SK-N-SH (cell line): ENCODE measurements around the gene MYO18A. TPM values are rescaled to one million over a fixed set of nuclear protein-coding genes. Genes with fewer than 3 reads are reported as not detected.

Experiments used
- CTCF ChIA-PET: fragments of 300-600, 350-600 bp; formaldehyde crosslinking; extraction: SDS; loops from one replicate; lab custom pipeline; 2021; lab: Yijun Ruan, JAX
- POLR2A ChIA-PET: fragments of 350-600 bp; sonication (Branson Sonifier 250); formaldehyde crosslinking; extraction: SDS; loops from one replicate; lab custom pipeline; 2020; ENCODE audit warnings: antibody characterized with exemption, inconsistent platforms; lab: Yijun Ruan, JAX
- DNase-seq: peaks from one replicate; pipeline ENCODE4 v3.0.0; 2012
- H2AFZ ChIP-seq: fragments of 200-600 bp; sonication (generic); 2 replicates; pipeline ENCODE4 v1.8.1; 2016; ENCODE audit warnings: antibody characterized with exemption, mild to moderate bottlenecking, low read depth
- H3F3A ChIP-seq: fragments of 200-600 bp; sonication (generic); replicated peaks from 2 replicates; pipeline ENCODE3; 2016; ENCODE audit warnings: antibody characterized with exemption, mild to moderate bottlenecking; ENCODE audit not compliant: insufficient read depth
- H3K27ac ChIP-seq, 2 experiments: fragments of 200-500 bp in 1 of 2; fragments of 200-600 bp in 1 of 2; sonication (Bioruptor generic) in 1 of 2; sonication (generic), shearing (Covaris generic) in 1 of 2; 2 replicates each; pipeline versions ENCODE4 v1.5.1 to v1.6.1; 2014 to 2016; ENCODE audit warnings: low read depth in 2 of 2, inconsistent platforms in 1 of 2, low read length in 1 of 2, mild to moderate bottlenecking in 1 of 2, mixed read lengths in 1 of 2
- H3K27me3 ChIP-seq: fragments of 200-600 bp; sonication (generic), shearing (Covaris generic); 2 replicates; pipeline ENCODE4 v1.6.1; 2016; ENCODE audit warnings: mixed run types; ENCODE audit not compliant: insufficient read depth
- H3K36me3 ChIP-seq, 2 experiments: fragments of 200-500 bp in 1 of 2; fragments of 200-600 bp in 1 of 2; sonication (Bioruptor generic) in 1 of 2; sonication (generic) in 1 of 2; replicated peaks in 1 of 2; 2 replicates each; pipeline versions ENCODE3 to v1.5.1; 2014 to 2016; ENCODE audit warnings: low read length in 1 of 2, mild to moderate bottlenecking in 1 of 2; ENCODE audit not compliant: insufficient read depth in 2 of 2, control insufficient read depth in 1 of 2
- H3K4me1 ChIP-seq, 2 experiments: fragments of 200-500 bp in 1 of 2; fragments of 200-600 bp in 1 of 2; sonication (Bioruptor generic) in 1 of 2; sonication (generic), shearing (Covaris generic) in 1 of 2; 2 replicates each; pipeline versions ENCODE4 v1.5.1 to v1.6.1; 2014 to 2016; ENCODE audit warnings: low read depth in 1 of 2, low read length in 1 of 2, mixed run types in 1 of 2; ENCODE audit not compliant: insufficient read depth in 2 of 2, control insufficient read depth in 1 of 2
- H3K4me2 ChIP-seq: fragments of 200-600 bp; sonication (generic), shearing (Covaris generic); 2 replicates; pipeline ENCODE4 v1.6.1; 2017; ENCODE audit warnings: mixed run types
- H3K4me3 ChIP-seq, 2 experiments: fragments of 200-500 bp in 1 of 2; fragments of 200-600 bp in 1 of 2; sonication (Bioruptor generic) in 1 of 2; sonication (generic), shearing (Covaris generic) in 1 of 2; 2 replicates each; pipeline versions ENCODE4 v1.5.1 to v1.8.1; 2014 to 2016; ENCODE audit warnings: low read depth in 2 of 2, inconsistent platforms in 1 of 2, low read length in 1 of 2, mild to moderate bottlenecking in 1 of 2, mixed read lengths in 1 of 2, moderate library complexity in 1 of 2
- H3K79me2 ChIP-seq: fragments of 200-600 bp; sonication (generic); 2 replicates; pipeline ENCODE4 v1.8.1; 2017; ENCODE audit warnings: mild to moderate bottlenecking; ENCODE audit not compliant: insufficient read depth
- H3K9ac ChIP-seq: fragments of 200-600 bp; sonication (generic); 2 replicates; pipeline ENCODE4 v1.6.1; 2017; ENCODE audit warnings: mixed run types
- H3K9me2 ChIP-seq: fragments of 200-600 bp; sonication (generic); 2 replicates; pipeline ENCODE4 v1.6.1; 2017; ENCODE audit warnings: mixed run types
- H3K9me3 ChIP-seq: fragments of 200-600 bp; sonication (generic); 2 replicates; pipeline ENCODE4 v1.6.1; 2017; ENCODE audit warnings: mixed run types, mild to moderate bottlenecking, moderate library complexity
- H4K20me1 ChIP-seq: fragments of 200-600 bp; sonication (generic); 2 replicates; pipeline ENCODE4 v1.6.1; 2017; ENCODE audit warnings: mild to moderate bottlenecking, mixed run types; ENCODE audit not compliant: insufficient read depth
- CHD2 ChIP-seq: fragments of 150-350 bp; IDR thresholded peaks from 2 replicates; pipeline ENCODE4 v1.6.1; 2018; ENCODE audit warnings: low read length; ENCODE audit not compliant: partially characterized antibody
- ELF1 ChIP-seq: IDR thresholded peaks from 2 replicates; pipeline ENCODE4 v1.4.0; 2012
- EP300 ChIP-seq, 2 experiments: IDR thresholded peaks; 2 replicates each; pipeline versions ENCODE4 v1.4.0 to v1.6.1; 2012; ENCODE audit warnings: borderline replicate concordance in 1 of 2, low read depth in 1 of 2, low read length in 1 of 2
- EZH2phosphoT487 ChIP-seq: fragments of 200-600 bp; sonication (generic); IDR thresholded peaks from 2 replicates; pipeline ENCODE4 v1.6.1; 2017; ENCODE audit warnings: low read depth, mixed run types, mild to moderate bottlenecking, antibody characterized with exemption, moderate library complexity, borderline replicate concordance
- JUND ChIP-seq: IDR thresholded peaks from 2 replicates; pipeline ENCODE4 v1.4.0; 2012
- NFIC ChIP-seq: IDR thresholded peaks from 2 replicates; pipeline ENCODE4 v1.4.0; 2012; ENCODE audit warnings: borderline replicate concordance
- YY1 ChIP-seq: IDR thresholded peaks from 2 replicates; pipeline ENCODE4 v1.4.0; 2012; ENCODE audit warnings: low read depth, mild to moderate bottlenecking
- WGBS: methylation state at CpG from one replicate; pipeline ENCODE4 v1.1.6; 2017; ENCODE audit warnings: low lambda C conversion rate; 5-methylcytosine and 5-hydroxymethylcytosine counted together
- polyA plus RNA-seq, 3 experiments: library from polyadenylated mRNA; depleted of rRNA; stranded (reverse); fragments of >200 nt; gene quantifications; 2 replicates each; pipeline ENCODE4 v1.2.3, GENCODE V29; 2012
- TF ChIP-seq, protein P1 (sequence below): IDR thresholded peaks from 2 replicates; pipeline ENCODE4 v1.6.1; 2012; ENCODE audit warnings: mild to moderate bottlenecking, low read depth, low read length, moderate library complexity
- TF ChIP-seq, protein P2 (sequence below): IDR thresholded peaks from 2 replicates; pipeline ENCODE4 v1.4.0; 2012; ENCODE audit warnings: low read depth
- TF ChIP-seq, protein P3 (sequence below): fragments of 150-350 bp; IDR thresholded peaks from 2 replicates; pipeline ENCODE4 v1.6.1; 2016; ENCODE audit warnings: mild to moderate bottlenecking, low read depth, low read length

The MYO18A gene
- polyA plus RNA-seq, 1 of the 3 experiments (the other 2 are of a cell fraction) = 6.6 TPM

DNA sequence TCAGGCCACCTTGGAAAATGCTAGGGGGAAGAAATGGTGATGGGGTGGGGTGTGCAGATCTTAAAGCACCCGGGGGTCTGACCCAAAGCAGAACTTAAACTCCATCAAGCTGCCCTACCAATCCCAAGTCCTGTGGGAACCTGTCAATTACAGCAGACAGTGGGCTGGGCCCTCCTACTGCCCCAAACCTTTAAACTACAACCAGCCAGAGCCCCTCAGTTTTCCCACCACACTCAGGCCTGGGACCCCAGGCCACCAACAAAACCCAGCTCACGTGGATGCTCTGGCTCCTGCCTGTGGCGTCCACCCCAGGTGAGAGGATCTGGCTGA is 2.7 kb downstream of the MYO18A start:
- H3K9ac ChIP-seq = no peak overlapping the region
- 81% methylated on average over 3 of the region's 3 CpGs for WGBS

More for the DNA sequence above, 2.7 kb downstream of the MYO18A start:
- H3F3A ChIP-seq = peaks cover 3% of the 10 kb centered on the region
- no peak overlapping the region for H2AFZ ChIP-seq
- H3K27ac ChIP-seq = no peak overlapping the region
- ChIA-PET POLR2A (no interaction called here), CTCF (interaction anchor here (0.8 to 13.9 kb wide), 11 partner anchors 14 to 212 kb away, joined by 3 to 276 read pairs (median 3); no protein-coding TSS in a partner anchor)
- 0 out of 2 replicates have a peak overlapping the region, but pooled peaks have one; percentile 11 for H3K4me2 ChIP-seq
- H3K27me3 ChIP-seq = no peaks in the 10 kb centered on the region
- DNase-seq = no peak
- no peaks in the 10 kb centered on the region for H4K20me1 ChIP-seq
- H3K4me1 ChIP-seq = peaks cover 17 to 36% of the 10 kb centered on the region in 2 experiments; a peak in 1 of 4 replicates
- H3K79me2 ChIP-seq = peaks cover 23% of the 10 kb centered on the region; the same call in 1 of the 2 replicates
- TF ChIP-seq, protein P1, sequence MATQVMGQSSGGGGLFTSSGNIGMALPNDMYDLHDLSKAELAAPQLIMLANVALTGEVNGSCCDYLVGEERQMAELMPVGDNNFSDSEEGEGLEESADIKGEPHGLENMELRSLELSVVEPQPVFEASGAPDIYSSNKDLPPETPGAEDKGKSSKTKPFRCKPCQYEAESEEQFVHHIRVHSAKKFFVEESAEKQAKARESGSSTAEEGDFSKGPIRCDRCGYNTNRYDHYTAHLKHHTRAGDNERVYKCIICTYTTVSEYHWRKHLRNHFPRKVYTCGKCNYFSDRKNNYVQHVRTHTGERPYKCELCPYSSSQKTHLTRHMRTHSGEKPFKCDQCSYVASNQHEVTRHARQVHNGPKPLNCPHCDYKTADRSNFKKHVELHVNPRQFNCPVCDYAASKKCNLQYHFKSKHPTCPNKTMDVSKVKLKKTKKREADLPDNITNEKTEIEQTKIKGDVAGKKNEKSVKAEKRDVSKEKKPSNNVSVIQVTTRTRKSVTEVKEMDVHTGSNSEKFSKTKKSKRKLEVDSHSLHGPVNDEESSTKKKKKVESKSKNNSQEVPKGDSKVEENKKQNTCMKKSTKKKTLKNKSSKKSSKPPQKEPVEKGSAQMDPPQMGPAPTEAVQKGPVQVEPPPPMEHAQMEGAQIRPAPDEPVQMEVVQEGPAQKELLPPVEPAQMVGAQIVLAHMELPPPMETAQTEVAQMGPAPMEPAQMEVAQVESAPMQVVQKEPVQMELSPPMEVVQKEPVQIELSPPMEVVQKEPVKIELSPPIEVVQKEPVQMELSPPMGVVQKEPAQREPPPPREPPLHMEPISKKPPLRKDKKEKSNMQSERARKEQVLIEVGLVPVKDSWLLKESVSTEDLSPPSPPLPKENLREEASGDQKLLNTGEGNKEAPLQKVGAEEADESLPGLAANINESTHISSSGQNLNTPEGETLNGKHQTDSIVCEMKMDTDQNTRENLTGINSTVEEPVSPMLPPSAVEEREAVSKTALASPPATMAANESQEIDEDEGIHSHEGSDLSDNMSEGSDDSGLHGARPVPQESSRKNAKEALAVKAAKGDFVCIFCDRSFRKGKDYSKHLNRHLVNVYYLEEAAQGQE = no peak
- TF ChIP-seq CHD2 = no peak
- TF ChIP-seq, protein P2, sequence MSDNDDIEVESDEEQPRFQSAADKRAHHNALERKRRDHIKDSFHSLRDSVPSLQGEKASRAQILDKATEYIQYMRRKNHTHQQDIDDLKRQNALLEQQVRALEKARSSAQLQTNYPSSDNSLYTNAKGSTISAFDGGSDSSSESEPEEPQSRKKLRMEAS = no peak
- TF ChIP-seq JUND = no peak
- TF ChIP-seq EZH2phosphoT487 = no peak
- TF ChIP-seq ELF1 = no peak
- no peak for TF ChIP-seq YY1
- no peak for TF ChIP-seq EP300 (IDR thresholded peaks at IDR 0.05; ENCODE audit: borderline replicate concordance in 1 of 2, low read depth in 1 of 2, low read length in 1 of 2)
- TF ChIP-seq, protein P3, sequence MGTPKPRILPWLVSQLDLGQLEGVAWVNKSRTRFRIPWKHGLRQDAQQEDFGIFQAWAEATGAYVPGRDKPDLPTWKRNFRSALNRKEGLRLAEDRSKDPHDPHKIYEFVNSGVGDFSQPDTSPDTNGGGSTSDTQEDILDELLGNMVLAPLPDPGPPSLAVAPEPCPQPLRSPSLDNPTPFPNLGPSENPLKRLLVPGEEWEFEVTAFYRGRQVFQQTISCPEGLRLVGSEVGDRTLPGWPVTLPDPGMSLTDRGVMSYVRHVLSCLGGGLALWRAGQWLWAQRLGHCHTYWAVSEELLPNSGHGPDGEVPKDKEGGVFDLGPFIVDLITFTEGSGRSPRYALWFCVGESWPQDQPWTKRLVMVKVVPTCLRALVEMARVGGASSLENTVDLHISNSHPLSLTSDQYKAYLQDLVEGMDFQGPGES = no peak
- no peak for TF ChIP-seq NFIC
- H3K9me2 ChIP-seq = no peaks in the 10 kb centered on the region
- no peak overlapping the region for H3K4me3 ChIP-seq
- H3K9me3 ChIP-seq = no peaks in the 10 kb centered on the region
- H3K36me3 ChIP-seq = no peaks in the 10 kb centered on the region
